ENCODE data around the gene LSM8.
"Not testable (repeated sequence)": the region's sequence is repeated elsewhere in the genome, so short reads cannot be mapped to it uniquely, and the experiment has no call there.

The LSM8 gene

DNA sequence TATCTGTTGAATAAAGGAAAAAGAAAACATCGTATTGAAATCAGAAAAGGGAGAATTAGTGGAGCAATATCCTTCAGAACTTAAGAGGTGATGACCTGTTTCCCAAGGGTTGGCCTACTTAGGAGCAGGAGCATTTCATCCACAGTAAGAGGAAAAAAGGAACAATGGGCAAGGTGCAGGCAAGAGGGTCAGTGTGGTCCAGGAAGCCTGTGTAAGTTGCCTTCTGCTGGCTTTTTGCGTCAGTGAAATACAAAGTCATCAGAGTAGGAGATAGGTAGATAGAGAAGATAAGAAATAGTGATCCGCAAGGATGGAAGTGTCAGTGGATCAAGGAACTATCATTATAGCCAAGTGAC, 35.2 kb downstream of the LSM8 start:
- H3K4me3 ChIP-seq (replicated peaks in 1 of 2; ENCODE audit: low read depth in 2 of 2, low read length in 2 of 2): no peak overlapping the region
- DNase-seq (ENCODE audit: low read depth in 2 of 2): no peak
- TF ChIP-seq, protein P1, sequence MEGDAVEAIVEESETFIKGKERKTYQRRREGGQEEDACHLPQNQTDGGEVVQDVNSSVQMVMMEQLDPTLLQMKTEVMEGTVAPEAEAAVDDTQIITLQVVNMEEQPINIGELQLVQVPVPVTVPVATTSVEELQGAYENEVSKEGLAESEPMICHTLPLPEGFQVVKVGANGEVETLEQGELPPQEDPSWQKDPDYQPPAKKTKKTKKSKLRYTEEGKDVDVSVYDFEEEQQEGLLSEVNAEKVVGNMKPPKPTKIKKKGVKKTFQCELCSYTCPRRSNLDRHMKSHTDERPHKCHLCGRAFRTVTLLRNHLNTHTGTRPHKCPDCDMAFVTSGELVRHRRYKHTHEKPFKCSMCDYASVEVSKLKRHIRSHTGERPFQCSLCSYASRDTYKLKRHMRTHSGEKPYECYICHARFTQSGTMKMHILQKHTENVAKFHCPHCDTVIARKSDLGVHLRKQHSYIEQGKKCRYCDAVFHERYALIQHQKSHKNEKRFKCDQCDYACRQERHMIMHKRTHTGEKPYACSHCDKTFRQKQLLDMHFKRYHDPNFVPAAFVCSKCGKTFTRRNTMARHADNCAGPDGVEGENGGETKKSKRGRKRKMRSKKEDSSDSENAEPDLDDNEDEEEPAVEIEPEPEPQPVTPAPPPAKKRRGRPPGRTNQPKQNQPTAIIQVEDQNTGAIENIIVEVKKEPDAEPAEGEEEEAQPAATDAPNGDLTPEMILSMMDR (IDR thresholded peaks at IDR 0.05; ENCODE audit: low read depth, low read length): no peak

DNA sequence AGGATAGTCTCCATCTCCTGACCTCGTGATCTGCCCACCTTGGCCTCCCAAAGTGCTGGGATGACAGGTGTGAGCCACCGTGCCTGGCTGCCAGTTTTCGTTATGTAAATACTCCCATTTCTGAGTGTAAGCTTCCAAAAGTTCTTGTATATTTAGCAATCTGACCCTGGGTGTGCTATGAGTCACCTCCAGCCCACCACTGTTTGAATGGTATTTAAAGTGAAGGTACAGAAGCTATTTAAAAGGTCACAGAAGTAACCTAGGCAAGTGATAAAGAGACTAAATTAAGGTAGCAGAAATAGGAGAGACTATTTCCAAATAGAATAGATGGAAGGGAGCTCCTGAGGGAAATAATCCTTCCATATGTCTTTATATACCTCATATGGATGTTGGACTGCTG, 36.6 kb downstream of the LSM8 start:
- TF ChIP-seq, protein P1 (IDR thresholded peaks at IDR 0.05; ENCODE audit: low read depth, low read length): no peak

DNA sequence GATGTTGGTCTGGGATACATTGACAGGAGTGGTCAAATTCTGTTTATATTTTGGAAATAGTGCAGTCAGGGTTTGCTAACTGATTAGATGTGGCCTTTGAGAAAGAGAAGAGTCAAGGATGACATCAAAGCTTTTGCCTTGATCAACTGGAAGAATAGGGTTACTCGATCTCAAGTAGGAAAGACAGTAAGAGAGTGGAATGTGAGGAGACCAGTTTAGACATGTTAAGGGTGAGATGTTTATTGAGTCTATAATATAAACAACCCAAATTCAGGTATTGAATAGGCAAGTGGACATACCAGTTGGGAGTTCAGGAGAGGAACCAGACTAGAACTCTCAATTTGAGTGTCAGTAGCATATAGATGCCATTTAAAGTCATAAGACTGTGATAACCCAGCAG, 38.6 kb downstream of the LSM8 start:
- TF ChIP-seq, protein P1 (IDR thresholded peaks at IDR 0.05; ENCODE audit: low read depth, low read length): no peak
- no peak overlapping the region for H3K4me3 ChIP-seq (replicated peaks in 1 of 2; ENCODE audit: low read depth in 2 of 2, low read length in 2 of 2)
- DNase-seq (ENCODE audit: low read depth in 2 of 2): no peak

More for the DNA sequence above, 36.6 kb downstream of the LSM8 start:
- DNase-seq (ENCODE audit: low read depth in 2 of 2): no peak
- no peak overlapping the region for H3K4me3 ChIP-seq (replicated peaks in 1 of 2; ENCODE audit: low read depth in 2 of 2, low read length in 2 of 2)

GRCh38 chr7:118224521-118224920, 40.6 kb downstream of the LSM8 start, which contains the start of gene ANKRD7:
Gene ANKRD7 (plus strand): TSS chr7:118224704. CDS start chr7:118224831, 127 bp downstream.
- TF ChIP-seq, protein P1 (IDR thresholded peaks at IDR 0.05; ENCODE audit: low read depth, low read length): no peak
- no peak for DNase-seq (ENCODE audit: low read depth in 2 of 2)
- H3K4me3 ChIP-seq (replicated peaks in 1 of 2; ENCODE audit: low read depth in 2 of 2, low read length in 2 of 2): no peak within 1 kb of the TSS

GRCh38 chr7:118232837-118233236, 48.9 kb downstream of the LSM8 start:
- DNase-seq (ENCODE audit: low read depth in 2 of 2): no peak
- TF ChIP-seq, protein P1 (IDR thresholded peaks at IDR 0.05; ENCODE audit: low read depth, low read length): no peak
- no peak overlapping the region for H3K4me3 ChIP-seq (replicated peaks in 1 of 2; ENCODE audit: low read depth in 2 of 2, low read length in 2 of 2)

GRCh38 chr7:118233799-118234198, 49.8 kb downstream of the LSM8 start:
- no peak for DNase-seq (ENCODE audit: low read depth in 2 of 2)
- H3K4me3 ChIP-seq (replicated peaks in 1 of 2; ENCODE audit: low read depth in 2 of 2, low read length in 2 of 2): no peak overlapping the region
- TF ChIP-seq, protein P1 (IDR thresholded peaks at IDR 0.05; ENCODE audit: low read depth, low read length): no peak

DNA sequence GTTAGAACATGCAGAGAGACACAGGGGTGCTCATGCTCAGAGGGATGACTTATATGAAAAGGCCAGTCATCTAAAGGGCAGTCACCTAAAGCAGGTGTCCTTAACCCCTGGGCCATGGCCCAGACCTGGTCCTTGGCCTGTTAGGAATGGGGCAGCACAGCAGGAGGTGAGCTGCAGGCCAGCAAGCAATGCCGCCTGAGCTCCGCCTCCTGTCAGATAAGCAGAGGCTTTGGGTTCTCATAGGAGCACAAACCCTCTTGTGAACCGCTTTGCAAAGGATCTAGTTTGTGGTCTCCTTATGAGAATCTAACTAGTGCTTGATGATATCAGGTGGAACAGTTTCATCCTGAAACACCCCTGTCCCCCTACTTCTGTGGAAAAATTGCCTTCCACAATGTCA, 55.0 kb downstream of the LSM8 start:
- no peak for DNase-seq (ENCODE audit: low read depth in 2 of 2)
- TF ChIP-seq, protein P1 (IDR thresholded peaks at IDR 0.05; ENCODE audit: low read depth, low read length): no peak

GRCh38 chr7:118240320-118240719, 56.4 kb downstream of the LSM8 start:
- not testable (repeated sequence) for DNase-seq (ENCODE audit: low read depth in 2 of 2); H3K4me3 ChIP-seq (replicated peaks in 1 of 2; ENCODE audit: low read depth in 2 of 2, low read length in 2 of 2)

More for the DNA sequence above, 55.0 kb downstream of the LSM8 start:
- no peak overlapping the region for H3K4me3 ChIP-seq (replicated peaks in 1 of 2; ENCODE audit: low read depth in 2 of 2, low read length in 2 of 2)
